PC-3 (cell line): Measurements from ENCODE around the gene NTM. TPM values are rescaled to one million over a fixed set of nuclear protein-coding genes. Genes with fewer than 3 reads are reported as not detected.

Source experiments
- ATAC-seq: fragments of 200-7000 bp; cut with Tn5 transposase; 2 replicates; pipeline ENCODE4 v1.9.1; 2020; ENCODE audit warnings: mild to moderate bottlenecking, moderate library complexity
- BruUV-seq: library from RNA; stranded (reverse); fragments of 400-500 nt; replicated peaks from 2 replicates; lab custom pipeline; 2021; lab: Mats Ljungman, UMichigan
- CTCF ChIA-PET: fragments of 300-600 bp; sonication (Branson Sonifier 250); formaldehyde crosslinking; loops from one replicate; lab custom pipeline; 2022; ENCODE audit warnings: antibody characterized with exemption; lab: Charles Lee
- POLR2A ChIA-PET: fragments of 300-600 bp; sonication (Branson Sonifier 250); formaldehyde crosslinking; loops from one replicate; lab custom pipeline; 2022; ENCODE audit warnings: antibody characterized with exemption; ENCODE audit not compliant: unreplicated experiment; lab: Charles Lee
- DNase-seq: peaks from one replicate; pipeline ENCODE4 v3.0.0-alpha.2; 2015
- H2AFZ ChIP-seq: fragments of 300-600 bp; sonication (generic); 2 replicates; pipeline ENCODE4 v1.6.0; 2016; ENCODE audit warnings: antibody characterized with exemption, low read length
- H3F3A ChIP-seq: fragments of 300-600 bp; sonication (generic); one replicate; pipeline ENCODE4 v1.6.0; 2017; ENCODE audit warnings: antibody characterized with exemption, low read length, control low read depth, mild to moderate bottlenecking; ENCODE audit not compliant: unreplicated experiment
- H3K27ac ChIP-seq: fragments of 300-600 bp; sonication (generic); 2 replicates; pipeline ENCODE4 v1.5.1; 2016; ENCODE audit warnings: mild to moderate bottlenecking, low read length
- H3K27me3 ChIP-seq: fragments of 300-600 bp; sonication (generic); 2 replicates; pipeline ENCODE4 v1.6.1; 2016; ENCODE audit warnings: low read length, mixed read lengths
- H3K36me3 ChIP-seq: fragments of 300-600 bp; sonication (generic); 2 replicates; pipeline ENCODE4 v1.6.1; 2016; ENCODE audit warnings: low read depth, mixed run types, low read length, mixed read lengths
- H3K4me1 ChIP-seq: fragments of 300-600 bp; sonication (generic); 2 replicates; pipeline ENCODE4 v1.5.1; 2016; ENCODE audit warnings: low read length; ENCODE audit not compliant: insufficient read depth
- H3K4me2 ChIP-seq: fragments of 300-600 bp; sonication (generic); 2 replicates; pipeline ENCODE4 v1.6.0; 2016; ENCODE audit warnings: low read length
- H3K4me3 ChIP-seq: fragments of 300-600 bp; sonication (generic); 2 replicates; pipeline ENCODE4 v1.5.1; 2016; ENCODE audit warnings: mild to moderate bottlenecking, low read length, mixed read lengths
- H3K79me2 ChIP-seq: fragments of 300-600 bp; sonication (generic); 2 replicates; pipeline ENCODE4 v1.6.1; 2017; ENCODE audit warnings: low read length, mixed read lengths
- H3K9ac ChIP-seq: fragments of 300-600 bp; sonication (generic); 2 replicates; pipeline ENCODE4 v1.6.0; 2016; ENCODE audit warnings: mild to moderate bottlenecking, low read length
- H3K9me2 ChIP-seq: fragments of 300-600 bp; sonication (generic); replicated peaks from 2 replicates; pipeline ENCODE4 v1.6.1; 2016; ENCODE audit warnings: mixed run types, low read length, mixed read lengths
- H3K9me3 ChIP-seq: fragments of 300-600 bp; sonication (generic); 2 replicates; pipeline ENCODE4 v1.6.1; 2016; ENCODE audit warnings: low read length, mixed read lengths
- H4K20me1 ChIP-seq: fragments of 300-600 bp; sonication (generic); 2 replicates; pipeline ENCODE4 v1.6.1; 2016; ENCODE audit warnings: low read length, mixed read lengths
- CTCF ChIP-seq: fragments of 300-600 bp; sonication (generic); conservative IDR thresholded peaks from 2 replicates; pipeline ENCODE4 v1.5.1; 2017; ENCODE audit warnings: antibody characterized with exemption, low read depth, mild to moderate bottlenecking, low read length
- EZH2 ChIP-seq: fragments of 300-600 bp; sonication (generic); IDR thresholded peaks from one replicate; pipeline ENCODE4 v1.6.1; 2017; ENCODE audit warnings: antibody characterized with exemption, mild to moderate bottlenecking, low read length; ENCODE audit not compliant: unreplicated experiment
- EZH2phosphoT487 ChIP-seq: fragments of 300-600 bp; sonication (generic); IDR thresholded peaks from 2 replicates; pipeline ENCODE4 v1.6.1; 2018; ENCODE audit warnings: mild to moderate bottlenecking, antibody characterized with exemption, low read length, borderline replicate concordance
- intact Hi-C: fragments of 100-400 bp; cut with micrococcal nuclease; formaldehyde crosslinking; loops from 2 replicates; pipeline ENCODE4 v1.9.0; 2023
- total RNA-seq: library from RNA; depleted of rRNA; stranded (reverse); fragments of >200 nt; gene quantifications from 2 replicates; pipeline ENCODE4 v1.2.3, GENCODE V29; 2014

Gene NTM
- total RNA-seq, 1 experiment from 2014 or later = not detected

GRCh38 chr11:131675121-131675888 lies 304.9 kb downstream of the NTM start:
- no peak overlapping the region for H3K4me2 ChIP-seq
- H3K36me3 ChIP-seq = no peaks in the 10 kb centered on the region
- ChIA-PET CTCF (interaction anchor here (1.2 kb wide), 1 partner anchor 611 kb away, joined by 11 read pairs; no protein-coding TSS in a partner anchor), POLR2A (no interaction called here)
- no peak for TF ChIP-seq EZH2
- no peak for TF ChIP-seq CTCF
- no peak for TF ChIP-seq EZH2phosphoT487
- no peaks in the 10 kb centered on the region for H3K4me1 ChIP-seq
- ATAC-seq (no peak), DNase-seq (no peak)
- H3K79me2 ChIP-seq = no peaks in the 10 kb centered on the region
- no peaks in the 10 kb centered on the region for H4K20me1 ChIP-seq
- H2AFZ ChIP-seq = no peak overlapping the region
- no peak overlapping the region for H3K4me3 ChIP-seq
- peaks cover 54% of the 10 kb centered on the region for H3K27me3 ChIP-seq
- no peaks in the 10 kb centered on the region for H3F3A ChIP-seq
- no peaks in the 10 kb centered on the region for H3K9me2 ChIP-seq
- H3K27ac ChIP-seq = no peak overlapping the region
- no peak overlapping the region for H3K9ac ChIP-seq
- intact Hi-C loops = loop anchor here (2.0 kb wide), 1 partner anchor 753 kb away; no protein-coding TSS in a partner anchor
- no peaks in the 10 kb centered on the region for H3K9me3 ChIP-seq
- no TSS peak for BruUV-seq

- Histone ChIP-seq H2AFZ (no peak overlapping the region), H3K9ac (no peak overlapping the region), H3K4me1 (no peaks in the 10 kb centered on the region), H3K4me3 (no peak overlapping the region), H3K79me2 (no peaks in the 10 kb centered on the region), H3K9me2 (no peaks in the 10 kb centered on the region), H3F3A (no peaks in the 10 kb centered on the region), H3K9me3 (no peaks in the 10 kb centered on the region), H4K20me1 (no peaks in the 10 kb centered on the region), H3K27ac (no peak overlapping the region), H3K27me3 (peaks cover 54% of the 10 kb centered on the region), H3K36me3 (no peaks in the 10 kb centered on the region), H3K4me2 (no peak overlapping the region)
- ATAC-seq = no peak
- no TSS peak for BruUV-seq
- ChIA-PET POLR2A (no interaction called here), CTCF (no interaction called here)
- TF ChIP-seq EZH2 = no peak
- TF ChIP-seq CTCF = no peak
- TF ChIP-seq EZH2phosphoT487 = no peak
- intact Hi-C loops = no loop called here
- DNase-seq = no peak
These were observed 307.5 kb downstream of the NTM start for GRCh38 chr11:131677828-131678470.
